ENCODE results near the gene CD55.
"Not testable (repeated sequence)": the region's sequence is repeated elsewhere in the genome, so short reads cannot be mapped to it uniquely, and the experiment has no call there.

Gene CD55

DNA sequence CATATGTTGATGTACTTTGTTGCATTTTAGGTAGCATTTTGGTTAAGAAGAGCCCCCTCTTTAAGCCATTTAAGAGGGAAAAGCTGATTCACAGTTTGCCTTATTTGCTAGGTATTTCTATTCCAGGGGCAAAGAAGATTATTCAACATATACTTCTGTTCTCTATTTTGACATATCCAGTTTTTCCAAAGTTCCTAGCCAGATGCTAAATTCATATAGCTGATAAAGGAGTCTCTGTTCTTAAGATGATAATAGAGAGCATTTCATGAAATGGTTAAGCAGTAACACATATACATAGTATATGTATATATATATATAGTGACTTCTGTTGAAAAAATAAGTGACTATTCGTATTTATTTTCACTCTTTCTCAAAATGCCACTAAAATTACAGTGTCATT is 15.5 kb upstream of the CD55 start:
- DNase-seq: no peak

DNA sequence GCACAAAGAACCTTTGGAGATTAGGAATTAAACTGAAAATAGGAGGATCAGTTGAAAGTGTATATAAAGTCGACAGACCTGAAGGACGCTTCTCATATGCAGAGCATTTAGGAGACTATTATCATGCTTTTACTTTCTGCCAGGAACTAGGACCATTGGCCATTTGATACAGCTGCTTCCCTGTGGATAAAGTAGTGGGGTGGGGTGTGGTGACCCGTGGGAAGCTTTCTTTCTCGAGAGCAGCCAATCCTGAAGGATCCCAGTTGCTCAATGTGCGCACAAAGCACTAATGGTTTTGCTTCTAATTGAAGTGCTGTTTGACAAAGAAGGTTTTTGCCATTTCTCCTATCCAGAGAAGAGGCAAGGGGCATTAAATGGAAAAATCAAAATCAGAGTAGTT is 14.9 kb upstream of the CD55 start:
- DNase-seq: no peak

GRCh38 chr1:207308451-207309190 is 12.9 kb upstream of the CD55 start:
- DNase-seq: no peak

DNA sequence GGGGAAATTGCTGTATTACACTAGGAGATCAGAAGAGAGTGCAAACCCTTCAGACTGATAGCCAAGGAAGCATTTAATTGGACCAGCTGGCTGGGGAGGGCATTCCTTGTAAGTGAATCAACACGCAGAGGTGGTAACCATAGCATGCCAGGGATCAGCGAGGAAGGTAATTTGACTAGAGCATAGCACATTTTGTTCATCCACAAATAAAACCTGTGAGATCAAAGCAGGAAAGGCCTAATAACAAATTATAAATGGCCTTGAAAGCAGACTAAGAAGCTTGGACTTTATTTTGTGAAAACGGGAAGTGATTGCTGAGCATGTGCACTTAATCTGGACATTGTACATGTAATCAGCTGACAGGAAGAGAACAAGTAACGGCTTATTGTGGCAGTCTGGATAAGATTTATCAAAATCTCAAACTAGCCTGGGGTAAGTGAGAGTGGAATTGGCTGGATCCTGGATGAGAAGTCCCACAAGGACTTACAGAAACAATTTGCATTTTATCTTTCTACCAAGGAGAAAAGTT is 11.7 kb upstream of the CD55 start:
- no peak for DNase-seq

GRCh38 chr1:207311888-207312603 is 9.4 kb upstream of the CD55 start:
- DNase-seq: no peak

DNA sequence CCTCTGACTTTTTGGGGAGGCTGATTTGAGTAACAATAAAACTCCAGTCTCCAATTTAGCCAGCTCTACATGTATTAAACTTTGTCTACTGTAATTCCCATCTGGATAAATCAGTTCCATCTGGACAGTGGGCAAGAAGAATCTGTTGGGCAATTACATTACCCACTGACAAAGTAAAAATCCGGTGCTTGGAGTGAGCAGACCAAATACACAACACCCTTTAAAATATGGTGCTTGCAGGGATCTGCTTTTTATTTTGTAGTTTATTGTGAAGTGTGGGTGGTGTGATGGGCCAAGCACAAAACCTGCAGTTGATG is 8.9 kb upstream of the CD55 start:
- no peak for DNase-seq

- no peak for DNase-seq
These were observed 8.3 kb upstream of the CD55 start for GRCh38 chr1:207313131-207313530.

DNA sequence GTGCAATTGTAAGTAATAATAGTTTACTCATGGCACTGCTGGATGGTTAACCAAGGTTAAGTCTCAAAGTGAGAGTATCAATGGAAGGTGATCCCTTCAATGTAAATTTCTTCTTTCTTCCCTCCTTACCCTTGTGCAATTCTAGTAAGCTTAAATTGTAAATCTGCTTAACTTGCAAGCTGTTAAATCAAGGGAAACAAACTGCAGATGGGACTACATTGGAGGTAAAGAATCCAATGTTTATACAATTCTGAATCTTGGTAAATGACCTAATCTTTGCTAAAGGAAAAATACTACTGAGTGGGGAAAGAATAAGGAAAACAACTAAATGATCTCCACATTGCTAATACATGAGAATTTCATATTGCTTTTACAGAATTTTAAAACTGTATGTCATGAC is 6.7 kb upstream of the CD55 start:
- DNase-seq: no peak

GRCh38 chr1:207315435-207315834 is 6.0 kb upstream of the CD55 start:
- DNase-seq: no peak

DNA sequence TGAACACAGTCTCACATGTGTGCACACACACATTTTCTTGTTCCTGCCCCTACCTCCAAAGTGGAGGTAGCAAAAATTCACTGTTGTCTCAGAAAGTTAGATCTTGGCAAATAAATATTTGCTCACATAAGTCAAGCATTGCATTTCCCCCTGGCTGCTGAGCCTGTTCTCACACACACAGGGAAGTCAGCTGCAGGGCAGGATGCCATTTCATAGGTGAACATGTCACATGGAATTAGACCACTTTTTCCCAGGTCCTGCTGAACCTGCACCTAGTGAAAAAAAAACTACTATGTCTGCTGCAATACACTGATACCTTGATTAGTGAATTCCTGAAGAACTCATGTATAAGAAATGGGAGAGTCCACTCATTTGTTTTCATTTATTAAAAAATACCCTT is 5.3 kb upstream of the CD55 start:
- no peak for DNase-seq

- DNase-seq: no peak
These were observed 4.7 kb upstream of the CD55 start for GRCh38 chr1:207316622-207317391.

- DNase-seq: no peak
These were observed 3.9 kb upstream of the CD55 start for GRCh38 chr1:207317561-207317960.

GRCh38 chr1:207318072-207318619 is 3.3 kb upstream of the CD55 start:
- no peak for DNase-seq

DNA sequence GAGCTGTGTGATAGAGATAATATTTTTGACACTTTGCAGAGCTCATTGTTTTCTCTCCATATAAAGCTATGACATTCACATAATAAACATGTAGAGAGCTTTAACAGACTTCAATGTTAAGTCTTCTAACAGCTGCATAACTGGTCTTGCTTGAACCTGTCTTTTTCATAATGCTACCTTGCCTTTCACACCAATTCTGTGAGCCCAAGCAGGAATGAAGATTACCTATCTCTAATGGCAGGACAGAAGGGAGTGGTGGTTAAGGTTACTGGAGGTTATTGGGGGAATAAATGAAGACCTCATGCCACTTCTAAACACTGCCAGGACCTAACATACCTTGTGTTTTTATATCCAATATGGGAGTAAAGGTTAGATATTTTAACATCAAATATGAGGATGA is 2.3 kb upstream of the CD55 start:
- DNase-seq: no peak

DNA sequence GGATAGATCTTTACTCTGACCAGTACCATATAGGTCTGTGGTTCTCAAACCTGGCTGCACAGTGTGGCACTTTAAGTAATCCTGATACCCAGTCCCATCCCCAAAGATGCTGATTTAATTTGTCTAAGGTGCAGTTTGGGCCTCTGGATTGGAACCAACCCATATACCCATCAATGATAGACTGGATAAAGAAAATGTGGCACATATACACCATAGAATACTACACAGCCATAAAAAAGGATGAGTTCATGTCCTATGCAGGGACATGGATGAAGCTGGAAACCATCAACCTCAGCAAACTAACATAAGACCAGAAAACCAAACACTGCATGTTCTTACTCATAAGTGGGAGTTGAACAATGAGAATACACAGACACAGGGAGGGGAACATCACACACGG is 1.4 kb upstream of the CD55 start:
- not testable (repeated sequence) for DNase-seq

DNA sequence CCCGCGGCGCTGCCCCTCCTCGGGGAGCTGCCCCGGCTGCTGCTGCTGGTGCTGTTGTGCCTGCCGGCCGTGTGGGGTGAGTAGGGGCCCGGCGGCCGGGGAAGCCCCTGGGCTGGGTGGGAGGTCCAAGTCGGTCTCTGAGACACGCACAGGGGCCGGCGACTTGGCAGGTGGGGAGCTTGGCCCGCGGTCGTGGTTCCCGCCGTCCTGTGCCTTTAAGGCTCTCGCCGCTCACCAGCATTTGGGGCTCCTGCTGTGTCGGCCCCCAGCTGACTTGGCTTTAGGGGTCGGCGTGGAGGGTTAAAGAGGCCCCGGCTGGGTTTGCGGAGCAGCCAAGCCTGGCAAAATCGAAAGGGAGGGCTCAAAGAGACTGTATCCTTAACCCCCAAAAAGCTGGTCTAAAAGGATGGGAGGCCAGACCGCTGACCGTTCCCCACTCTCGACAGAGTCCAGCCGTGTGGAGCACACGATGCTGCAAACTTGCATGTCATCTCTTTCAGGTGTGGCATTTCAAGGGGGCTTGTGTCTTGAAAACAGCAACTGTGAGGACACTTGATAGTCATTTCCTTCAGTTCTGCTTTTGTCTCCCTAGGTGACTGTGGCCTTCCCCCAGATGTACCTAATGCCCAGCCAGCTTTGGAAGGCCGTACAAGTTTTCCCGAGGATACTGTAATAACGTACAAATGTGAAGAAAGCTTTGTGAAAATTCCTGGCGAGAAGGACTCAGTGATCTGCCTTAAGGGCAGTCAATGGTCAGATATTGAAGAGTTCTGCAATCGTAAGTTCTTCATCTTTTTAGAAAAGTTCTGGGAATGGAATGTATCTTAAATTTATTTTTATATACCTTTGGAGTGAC is 540 bp downstream of the CD55 start:
- no peak for DNase-seq

DNA sequence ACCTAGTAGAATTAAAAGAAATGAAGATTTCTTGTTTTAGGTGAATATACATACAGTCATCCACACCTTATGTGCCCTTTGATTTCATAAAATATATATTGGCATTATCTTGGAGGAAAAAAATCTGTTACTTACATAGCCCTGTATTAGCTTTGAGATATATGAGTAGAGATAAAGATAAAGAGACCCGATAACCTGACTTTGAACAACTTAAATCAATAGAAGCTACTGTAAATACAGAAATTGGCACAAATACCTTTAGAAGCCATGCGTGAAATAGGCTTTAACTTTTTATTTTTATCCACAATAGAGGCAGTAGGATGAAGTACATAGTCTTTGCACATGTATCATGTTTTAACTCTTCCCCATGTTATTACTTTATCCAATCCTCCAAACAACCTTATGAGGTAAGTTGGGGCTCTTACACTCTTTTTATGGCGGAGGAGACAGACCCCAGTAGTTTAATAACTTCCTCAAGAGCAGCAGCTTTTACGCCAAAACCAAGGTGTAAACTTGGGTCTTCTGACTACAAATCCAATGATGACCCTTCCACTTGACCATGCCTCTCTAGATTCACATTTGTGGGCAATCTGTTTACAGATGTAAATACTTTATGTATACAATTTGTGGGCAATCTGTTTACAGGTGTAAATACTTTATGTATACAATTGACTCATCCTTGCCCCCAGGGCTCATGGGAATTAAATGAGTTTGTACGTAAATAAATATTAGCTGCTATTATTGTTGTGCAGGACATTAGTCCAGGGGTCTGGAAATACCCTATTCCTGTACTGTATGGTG is 2.1 kb downstream of the CD55 start:
- no peak for DNase-seq

GRCh38 chr1:207328004-207328403 is 6.5 kb downstream of the CD55 start:
- no peak for DNase-seq

DNA sequence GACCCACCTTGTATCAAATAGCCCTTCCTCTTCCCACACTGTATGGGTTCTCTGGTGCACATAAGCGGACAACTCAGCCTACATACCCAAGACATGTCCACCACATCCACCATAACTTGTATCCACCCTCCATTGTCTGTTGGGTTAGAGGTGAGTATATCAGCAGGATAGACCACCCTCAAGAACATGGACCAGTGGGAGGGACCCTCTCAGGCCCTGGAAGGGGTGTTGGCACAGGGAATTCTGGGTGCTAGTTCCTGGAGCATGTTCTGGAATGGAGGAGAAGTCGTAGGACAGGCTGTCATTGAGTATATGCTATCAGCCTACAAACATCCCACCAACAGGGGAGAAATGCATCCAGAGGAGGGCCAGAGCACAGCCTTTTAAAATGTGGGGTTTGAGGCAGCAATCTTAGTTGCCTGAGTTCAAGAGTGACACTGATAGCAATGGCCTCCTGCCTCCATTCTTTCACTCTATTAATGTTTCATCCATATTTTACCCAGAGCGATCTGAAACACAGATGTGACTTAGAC is 7.5 kb downstream of the CD55 start:
- no peak for DNase-seq

DNA sequence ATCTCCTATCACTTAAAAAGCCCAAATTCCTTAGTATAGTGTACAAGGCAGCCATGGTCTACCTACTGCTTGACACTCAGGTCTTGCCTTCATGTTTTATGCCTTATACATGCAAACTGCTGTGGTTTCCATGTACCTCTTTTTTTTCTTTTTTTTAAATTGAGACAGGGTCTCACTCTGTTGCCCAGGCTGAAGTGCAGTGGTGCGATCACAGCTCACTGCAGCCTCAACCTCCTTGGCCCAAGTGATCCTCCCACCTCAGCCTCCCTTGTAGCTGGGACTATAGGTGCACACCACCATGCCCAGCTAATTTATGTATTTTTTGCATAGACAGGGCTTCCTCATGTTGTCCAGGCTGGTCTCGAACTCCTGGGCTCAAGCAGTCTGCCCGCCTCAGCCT is 8.0 kb downstream of the CD55 start:
- DNase-seq: no peak

- DNase-seq: no peak
These were observed 8.7 kb downstream of the CD55 start for GRCh38 chr1:207330011-207330710.
